Keratinocyte (primary cell): ENCODE data around the gene SARS1.

Experiments
- CTCF ChIP-seq, 3 experiments: IDR thresholded peaks in 1 of 3; conservative IDR thresholded peaks in 1 of 3; optimal IDR thresholded peaks in 1 of 3; 2 replicates in 2 of 3; 3 replicates in 1 of 3; pipeline versions ENCODE3 to v1.5.1; 2011; ENCODE audit warnings: low read length in 3 of 3, mild to moderate bottlenecking in 3 of 3, moderate library complexity in 2 of 3, control low read depth in 1 of 3, inconsistent platforms in 1 of 3; ENCODE audit not compliant: insufficient read depth in 2 of 3; ENCODE audit errors: extremely low read depth in 1 of 3
- EZH2 ChIP-seq: IDR thresholded peaks from one replicate; pipeline ENCODE4 v1.6.1; 2012; ENCODE audit warnings: inconsistent platforms, mild to moderate bottlenecking, low read length, moderate library complexity

GRCh38 chr1:109190189-109190588 lies 23.5 kb upstream of the SARS1 start:
- TF ChIP-seq CTCF (optimal IDR thresholded peaks at IDR 0.05 in 1 of 3, IDR thresholded peaks at IDR 0.05 in 1 of 3, conservative IDR thresholded peaks at IDR 0.05 in 1 of 3; ENCODE audit: extremely low read depth in 1 of 3, insufficient read depth in 2 of 3, low read length in 3 of 3) (no peak), EZH2 (no peak)
